Stimulated activated CD8-positive, alpha-beta memory T cell treated with anti-CD3 and anti-CD28 coated beads, Interleukin-7, amount 100 ng/mL, for 1 hour (primary cell): Measurements from ENCODE around the gene MSI2.

Experiments used
- DNase-seq, 2 donors: peaks; one replicate each; pipeline ENCODE4 v3.0.0-alpha.2; 2020; ENCODE audit warnings: low read depth in 2 of 2

Gene MSI2

GRCh38 chr17:57501016-57501415 is 244.7 kb downstream of the MSI2 start:
- DNase-seq, result no peak

DNA sequence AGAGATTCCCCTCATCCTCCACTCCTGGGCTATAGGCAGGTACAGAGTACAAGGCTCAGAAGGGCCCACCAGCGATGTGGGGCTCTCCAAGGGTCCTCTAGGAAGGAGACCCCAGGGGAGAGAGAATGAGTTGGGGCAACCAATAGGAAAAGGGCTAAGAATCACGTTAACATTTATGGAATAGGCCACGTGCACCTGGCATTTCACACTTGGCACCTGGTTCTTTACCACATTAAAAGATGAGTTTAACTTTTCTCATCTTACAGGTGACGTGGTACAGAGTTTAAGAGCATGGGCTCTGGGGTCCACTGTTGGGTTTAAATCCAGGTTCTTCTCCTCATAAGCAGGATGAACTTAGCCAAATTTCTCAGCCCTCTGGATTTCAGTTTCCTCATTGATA is 245.7 kb downstream of the MSI2 start:
- no peak for DNase-seq

GRCh38 chr17:57502811-57503241 is 246.5 kb downstream of the MSI2 start:
- DNase-seq, result no peak

DNA sequence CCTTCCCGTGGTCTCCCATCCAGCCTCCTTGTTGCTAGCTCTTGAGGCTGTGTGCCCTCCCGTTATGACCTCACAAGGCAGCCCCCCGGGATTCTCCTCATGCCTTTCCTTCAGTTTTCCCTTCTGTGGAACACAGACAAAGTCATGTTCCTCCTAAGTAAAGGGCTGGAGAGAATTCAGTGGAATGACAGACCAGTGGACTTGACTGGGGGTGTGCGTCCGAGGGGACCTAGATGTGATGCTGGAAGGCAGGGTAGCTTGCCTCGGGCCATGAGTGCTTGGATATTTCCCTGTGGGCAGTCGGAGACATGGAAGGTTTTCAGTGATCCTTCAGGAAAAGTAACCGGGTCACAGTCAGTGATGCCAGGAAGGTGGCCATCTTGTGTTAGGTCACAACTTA is 247.9 kb downstream of the MSI2 start:
- no peak for DNase-seq

- DNase-seq, result no peak
Observed at GRCh38 chr17:57505841-57506773, 249.8 kb downstream of the MSI2 start.

DNA sequence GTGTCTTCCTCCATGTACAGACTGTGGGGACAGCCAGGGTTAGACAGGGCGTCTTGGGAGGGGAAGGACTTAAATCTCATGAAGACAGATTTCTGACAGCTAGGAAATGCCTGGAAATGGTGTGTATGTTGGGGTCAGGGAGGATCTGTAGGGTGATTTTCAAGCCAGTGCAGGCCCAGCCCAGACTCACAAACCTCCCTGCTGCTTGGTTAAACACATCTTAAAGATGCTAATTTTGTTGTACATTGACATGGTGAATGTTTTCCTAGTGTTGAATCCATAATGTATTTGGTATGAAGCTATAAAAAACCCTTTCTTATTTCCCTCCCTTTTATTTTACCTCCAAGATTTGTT is 250.4 kb downstream of the MSI2 start:
- DNase-seq, result no peak

DNA sequence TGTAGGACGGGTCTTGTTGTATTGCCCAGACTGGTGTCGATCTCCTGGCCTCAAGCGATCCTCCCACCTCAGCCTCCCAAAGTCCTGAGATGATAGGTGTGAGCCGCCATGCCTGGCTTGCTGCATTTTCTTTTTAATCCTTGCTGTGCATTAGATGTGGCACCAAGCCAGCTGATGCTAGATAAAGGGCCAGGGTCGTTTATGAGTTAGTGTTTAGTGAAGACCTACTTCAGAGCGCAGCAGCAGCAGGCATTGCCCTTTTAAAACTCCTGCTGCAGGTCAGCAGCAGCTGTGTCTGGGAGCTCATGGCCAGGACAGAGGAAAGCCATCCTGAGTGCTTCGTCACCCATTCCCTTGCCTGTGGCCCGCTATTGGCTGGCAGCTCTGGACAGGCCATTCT is 251.5 kb downstream of the MSI2 start:
- DNase-seq, result no peak

- DNase-seq, result no peak
Observed at GRCh38 chr17:57508671-57509070, 252.3 kb downstream of the MSI2 start.

DNA sequence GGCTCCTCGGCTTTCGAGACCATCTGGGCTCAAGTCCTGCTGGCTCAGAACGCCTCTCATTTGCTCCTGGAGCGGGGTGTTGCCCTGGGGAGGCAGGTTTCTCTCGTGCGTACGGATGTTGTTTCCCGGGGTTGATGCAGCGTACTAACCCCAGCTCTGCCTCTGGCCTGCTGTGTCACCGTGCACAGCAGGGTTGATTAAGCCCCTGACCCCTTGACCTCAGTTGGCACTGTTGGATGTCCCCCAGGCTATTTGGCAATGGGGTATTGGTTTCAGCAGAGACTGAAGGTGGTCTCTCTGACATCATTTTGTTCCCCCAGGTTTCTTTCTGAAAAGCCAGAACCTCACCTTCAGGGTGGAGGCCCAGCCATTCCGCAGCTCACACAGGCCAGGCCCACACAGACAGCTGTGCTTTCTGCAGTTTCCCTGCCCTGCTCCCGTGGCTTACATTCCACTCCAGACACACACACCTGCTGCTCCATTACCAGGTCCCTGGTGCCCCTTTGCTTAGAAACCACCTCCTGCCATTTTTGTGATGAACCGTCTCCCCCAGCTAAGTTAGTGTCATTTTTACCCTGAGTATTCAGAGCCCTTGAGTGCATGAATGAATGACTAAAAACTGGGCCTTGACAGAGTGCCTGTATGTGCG is 255.3 kb downstream of the MSI2 start:
- no peak for DNase-seq

GRCh38 chr17:57512258-57512657 is 255.9 kb downstream of the MSI2 start:
- DNase-seq, result no peak

- no peak for DNase-seq
Observed at GRCh38 chr17:57512691-57513090, 256.4 kb downstream of the MSI2 start.

DNA sequence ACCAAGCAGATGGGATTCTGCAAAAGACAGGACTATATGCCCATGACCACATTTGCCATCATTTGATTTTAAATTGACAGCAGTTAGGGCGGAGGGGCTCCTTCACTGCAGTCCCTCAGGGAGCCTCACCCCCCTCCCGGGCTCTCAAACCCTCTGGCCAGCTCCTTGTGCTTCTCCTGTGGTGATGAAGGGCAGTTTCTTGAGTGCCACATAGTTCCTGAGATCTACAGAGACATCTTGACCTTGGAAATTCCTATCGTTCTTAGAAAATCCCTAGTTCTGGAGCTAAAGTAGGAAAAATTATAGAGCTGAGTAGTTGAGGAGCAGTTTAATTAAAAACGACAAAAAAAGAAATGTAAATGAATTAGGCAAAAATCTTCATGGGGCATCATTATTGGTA is 257.2 kb downstream of the MSI2 start:
- DNase-seq, result no peak

- DNase-seq, result no peak
Observed at GRCh38 chr17:57514614-57515013, 258.3 kb downstream of the MSI2 start.

GRCh38 chr17:57515662-57516211 is 259.4 kb downstream of the MSI2 start:
- no peak for DNase-seq

GRCh38 chr17:57516290-57517230 is 260.2 kb downstream of the MSI2 start:
- DNase-seq, result no peak

DNA sequence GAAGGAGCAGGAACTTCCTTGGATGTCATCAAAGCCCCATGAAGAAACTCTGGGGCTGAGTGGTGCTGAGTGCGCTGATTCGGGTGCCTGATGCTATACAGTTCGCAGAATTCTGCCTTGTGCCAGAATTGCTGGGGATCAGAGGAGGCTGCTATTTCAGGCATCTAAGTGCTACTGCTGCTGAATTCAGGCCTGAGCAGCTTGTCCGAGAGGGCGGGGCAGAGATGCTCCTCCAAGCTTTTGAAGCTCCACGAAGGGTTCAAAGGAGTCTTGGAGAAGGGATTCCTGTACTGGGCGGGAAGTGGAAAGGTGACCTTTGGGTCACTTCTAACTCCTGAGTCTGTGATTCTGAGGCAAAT is 260.9 kb downstream of the MSI2 start:
- no peak for DNase-seq

GRCh38 chr17:57517632-57518456 is 261.5 kb downstream of the MSI2 start:
- no peak for DNase-seq

- no peak for DNase-seq
Observed at GRCh38 chr17:57518587-57519581, 262.6 kb downstream of the MSI2 start.

DNA sequence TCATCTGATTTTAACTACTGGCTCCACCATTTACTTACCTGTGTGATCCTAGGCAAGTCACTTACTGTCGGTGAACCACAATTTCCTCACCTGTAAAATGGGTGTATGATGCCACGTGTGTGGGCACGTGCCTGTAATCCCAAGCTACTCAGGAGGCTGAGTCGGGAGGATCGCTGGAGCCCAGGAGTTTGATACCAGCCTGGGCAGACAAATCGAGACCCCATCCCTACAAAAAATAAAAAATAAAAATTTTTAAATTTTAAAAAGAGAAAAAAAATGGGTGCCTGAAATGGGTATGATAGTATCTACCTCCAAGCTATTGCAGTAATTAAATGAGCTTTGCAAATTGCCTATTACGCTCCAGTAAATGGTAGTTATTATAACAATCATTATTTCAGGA is 263.5 kb downstream of the MSI2 start:
- DNase-seq, result no peak

DNA sequence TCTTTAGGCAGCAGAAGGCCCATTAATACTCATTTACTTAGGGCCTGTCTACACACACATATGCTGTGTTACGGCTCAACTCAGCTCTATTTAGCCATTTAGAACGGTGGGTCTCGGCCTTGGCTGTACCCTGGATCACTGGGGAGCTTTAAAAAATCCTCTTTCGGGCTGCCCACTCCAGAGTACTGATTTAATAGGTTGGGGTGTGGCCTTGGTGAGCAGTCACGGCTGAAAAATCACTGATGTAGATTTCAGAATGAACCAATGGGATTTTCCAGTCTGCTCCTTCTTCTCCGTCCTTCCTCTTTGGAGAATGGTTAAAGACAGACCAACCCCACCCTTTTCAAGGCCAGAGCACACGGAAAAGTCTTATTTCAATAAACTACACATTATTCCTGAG is 265.3 kb downstream of the MSI2 start:
- no peak for DNase-seq
